PC-9 (cell line): ENCODE data around the gene CMIP.

ENCODE experiments used
- EZH2 ChIP-seq: fragments of 200-600 bp; sonication (generic); IDR thresholded peaks from 2 replicates; pipeline ENCODE4 v1.8.0; 2017; ENCODE audit warnings: antibody characterized with exemption, low read depth
- TF ChIP-seq, protein P1 (sequence below): fragments of 200-600 bp; sonication (generic); conservative IDR thresholded peaks from 2 replicates; pipeline ENCODE4 v1.6.1; 2017; ENCODE audit warnings: mixed run types, antibody characterized with exemption, mild to moderate bottlenecking, moderate library complexity

DNA sequence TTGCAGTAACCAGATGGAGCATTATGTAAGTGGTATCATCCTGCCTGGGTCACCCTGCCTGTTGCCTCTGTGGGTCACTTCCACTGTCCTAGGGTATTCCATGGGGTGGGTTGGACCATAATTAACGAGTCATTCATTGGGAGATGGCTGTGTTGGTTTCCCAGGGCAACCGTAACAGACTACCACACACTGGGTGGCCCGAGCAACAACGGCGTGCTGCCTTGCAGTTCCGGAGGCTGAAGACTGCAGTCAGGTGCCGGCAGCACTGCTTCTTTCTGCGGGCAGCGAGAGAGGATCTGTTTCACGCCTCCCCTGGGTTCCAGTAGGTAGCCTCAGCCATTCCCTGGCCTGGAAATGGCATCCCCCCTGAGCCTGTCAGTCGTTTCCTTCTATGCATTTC lies 28.9 kb upstream of the CMIP start:
- TF ChIP-seq, protein P1, sequence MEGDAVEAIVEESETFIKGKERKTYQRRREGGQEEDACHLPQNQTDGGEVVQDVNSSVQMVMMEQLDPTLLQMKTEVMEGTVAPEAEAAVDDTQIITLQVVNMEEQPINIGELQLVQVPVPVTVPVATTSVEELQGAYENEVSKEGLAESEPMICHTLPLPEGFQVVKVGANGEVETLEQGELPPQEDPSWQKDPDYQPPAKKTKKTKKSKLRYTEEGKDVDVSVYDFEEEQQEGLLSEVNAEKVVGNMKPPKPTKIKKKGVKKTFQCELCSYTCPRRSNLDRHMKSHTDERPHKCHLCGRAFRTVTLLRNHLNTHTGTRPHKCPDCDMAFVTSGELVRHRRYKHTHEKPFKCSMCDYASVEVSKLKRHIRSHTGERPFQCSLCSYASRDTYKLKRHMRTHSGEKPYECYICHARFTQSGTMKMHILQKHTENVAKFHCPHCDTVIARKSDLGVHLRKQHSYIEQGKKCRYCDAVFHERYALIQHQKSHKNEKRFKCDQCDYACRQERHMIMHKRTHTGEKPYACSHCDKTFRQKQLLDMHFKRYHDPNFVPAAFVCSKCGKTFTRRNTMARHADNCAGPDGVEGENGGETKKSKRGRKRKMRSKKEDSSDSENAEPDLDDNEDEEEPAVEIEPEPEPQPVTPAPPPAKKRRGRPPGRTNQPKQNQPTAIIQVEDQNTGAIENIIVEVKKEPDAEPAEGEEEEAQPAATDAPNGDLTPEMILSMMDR, result no peak
- TF ChIP-seq EZH2, result no peak
